Hippocampal formation (tissue), 2 donors: ENCODE measurements around the gene LRRC74B.

Source experiments
- DNase-seq, 2 donors: peaks; one replicate each; lab custom pipeline; 2025; lab: John Stamatoyannopoulos, UW

The LRRC74B gene

GRCh38 chr22:21013657-21014201 lies 32.0 kb upstream of the LRRC74B start:
- DNase-seq = no peak

- DNase-seq = peak; percentile 77
These were observed 31.5 kb upstream of the LRRC74B start for GRCh38 chr22:21014202-21014725.

GRCh38 chr22:21014726-21015465 lies 30.9 kb upstream of the LRRC74B start, which contains the start of gene P2RX6:
Gene P2RX6, plus strand, starts transcription at chr22:21015165. Its CDS starts 10 bp downstream, at chr22:21015175.
- DNase-seq = no peak

- DNase-seq = no peak
These were observed 30.2 kb upstream of the LRRC74B start for GRCh38 chr22:21015466-21016006.

- DNase-seq = no peak
These were observed 28.9 kb upstream of the LRRC74B start for GRCh38 chr22:21016644-21017420.

GRCh38 chr22:21018314-21018713 lies 27.4 kb upstream of the LRRC74B start:
- no peak for DNase-seq

GRCh38 chr22:21020802-21021429 lies 24.8 kb upstream of the LRRC74B start:
- no peak for DNase-seq

- no peak for DNase-seq
These were observed 23.2 kb upstream of the LRRC74B start for GRCh38 chr22:21022507-21022906.

GRCh38 chr22:21022955-21023614 lies 22.7 kb upstream of the LRRC74B start:
- DNase-seq = no peak

GRCh38 chr22:21025266-21025665 lies 20.5 kb upstream of the LRRC74B start:
- DNase-seq = no peak

GRCh38 chr22:21025763-21026755 lies 19.7 kb upstream of the LRRC74B start:
- no peak for DNase-seq

GRCh38 chr22:21026783-21027692 lies 18.7 kb upstream of the LRRC74B start:
- no peak for DNase-seq

GRCh38 chr22:21028277-21029251 lies 17.2 kb upstream of the LRRC74B start:
- DNase-seq = no peak

GRCh38 chr22:21029486-21030025 lies 16.2 kb upstream of the LRRC74B start:
- no peak for DNase-seq

- DNase-seq = no peak
These were observed 15.7 kb upstream of the LRRC74B start for GRCh38 chr22:21030032-21030431.

GRCh38 chr22:21030621-21031544 lies 14.9 kb upstream of the LRRC74B start:
- no peak for DNase-seq
